BLaER1 (cell line): Measurements from ENCODE around the gene CD7.
A peak's percentile ranks its signal among the peaks of the same experiment; 100 is the strongest.

Experiments used
- H3K27ac ChIP-seq: shearing (Covaris generic); formaldehyde crosslinking; 2 replicates; pipeline ENCODE4 v1.8.1; 2022
- H3K27me3 ChIP-seq: shearing (Covaris generic); formaldehyde crosslinking; 2 replicates; pipeline ENCODE4 v1.8.1; 2022
- H3K36me3 ChIP-seq: shearing (Covaris generic); formaldehyde crosslinking; 2 replicates; pipeline ENCODE4 v1.8.1; 2022
- H3K4me1 ChIP-seq: shearing (Covaris generic); formaldehyde crosslinking; 2 replicates; pipeline ENCODE4 v1.8.1; 2022
- H3K4me2 ChIP-seq: shearing (Covaris generic); formaldehyde crosslinking; 2 replicates; pipeline ENCODE4 v1.8.1; 2022
- H3K4me3 ChIP-seq: shearing (Covaris generic); formaldehyde crosslinking; 2 replicates; pipeline ENCODE4 v1.8.1; 2022
- H3K9ac ChIP-seq: shearing (Covaris generic); formaldehyde crosslinking; 2 replicates; pipeline ENCODE4 v1.8.1; 2022
- H3K9me3 ChIP-seq: shearing (Covaris generic); formaldehyde crosslinking; 2 replicates; pipeline ENCODE4 v1.8.1; 2022
- H4K20me1 ChIP-seq: shearing (Covaris generic); formaldehyde crosslinking; 2 replicates; pipeline ENCODE4 v1.8.1; 2022
- Cebpa-rat ChIP-seq: shearing (Covaris generic); IDR thresholded peaks from 2 replicates; pipeline ENCODE4 v1.8.1; 2022

Gene CD7

DNA sequence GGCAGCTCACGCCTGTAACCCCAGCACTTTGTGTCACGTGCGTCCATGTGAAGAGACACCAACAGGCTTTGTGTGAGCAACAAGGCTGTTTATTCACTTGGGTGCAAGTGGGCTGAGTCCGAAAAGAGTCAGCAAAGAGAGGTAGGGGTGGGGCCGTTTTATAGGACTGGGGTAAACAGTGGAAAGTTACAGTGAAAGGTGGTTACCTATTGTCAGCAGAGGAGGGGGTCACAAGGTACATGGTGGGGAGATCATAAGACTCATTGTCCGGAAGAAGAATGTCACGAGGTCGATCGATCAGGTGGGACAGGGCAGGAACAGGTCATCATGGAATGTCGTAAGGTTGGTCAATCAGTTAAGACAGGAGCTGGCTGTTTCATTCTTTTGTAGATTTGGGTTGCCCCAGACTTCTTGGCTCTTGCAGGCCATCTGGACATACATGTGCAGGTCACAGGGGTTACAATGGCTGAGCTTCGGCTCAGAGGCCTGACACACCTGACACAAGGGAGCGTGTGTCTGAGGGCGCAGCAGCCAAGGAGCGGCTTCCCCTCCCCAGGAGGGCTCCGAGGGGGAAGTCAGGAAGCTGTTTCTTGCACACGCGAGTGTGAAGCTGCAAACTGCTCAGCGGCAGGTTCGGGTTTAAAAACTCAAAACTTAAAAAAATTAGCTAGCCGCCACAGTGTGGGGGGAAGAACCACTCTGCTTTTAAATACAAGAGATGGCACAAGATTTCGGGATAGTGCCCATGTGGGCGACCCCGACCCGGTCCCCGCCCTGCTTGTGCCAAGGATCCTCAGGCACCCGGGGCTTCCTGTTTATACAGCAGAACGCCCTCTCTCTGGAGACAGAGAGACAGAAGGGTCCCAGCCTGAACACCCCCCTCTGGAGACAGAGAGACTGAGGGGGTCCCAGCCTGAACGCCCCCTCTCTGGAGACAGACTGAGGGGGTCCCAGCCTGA lies 29.2 kb upstream of the CD7 start:
- H3K4me1 ChIP-seq: peaks cover 57% of the 10 kb centered on the region
- peak overlapping the region; percentile 44; the same call in 1 of the 2 replicates for H3K27ac ChIP-seq
- H3K27me3 ChIP-seq: no peaks in the 10 kb centered on the region
- H3K36me3 ChIP-seq: no peaks in the 10 kb centered on the region
- no peak overlapping the region for H3K4me3 ChIP-seq
- H3K9me3 ChIP-seq: no peaks in the 10 kb centered on the region
- TF ChIP-seq Cebpa-rat: no peak
- H3K9ac ChIP-seq: peak overlapping the region; percentile 1; the same call in 1 of the 2 replicates
- no peaks in the 10 kb centered on the region; the same call in 1 of the 2 replicates for H4K20me1 ChIP-seq
- peak overlapping the region; percentile 68 for H3K4me2 ChIP-seq

GRCh38 chr17:82345151-82345976 lies 28.0 kb upstream of the CD7 start:
- Histone ChIP-seq H3K4me3 (no peak overlapping the region), H3K9ac (no peak overlapping the region), H3K4me2 (no peak overlapping the region), H4K20me1 (no peaks in the 10 kb centered on the region), H3K4me1 (peaks cover 45% of the 10 kb centered on the region), H3K36me3 (no peaks in the 10 kb centered on the region), H3K9me3 (peaks cover 10% of the 10 kb centered on the region), H3K27ac (no peak overlapping the region), H3K27me3 (no peaks in the 10 kb centered on the region)
- TF ChIP-seq Cebpa-rat: no peak

- Histone ChIP-seq H3K4me3 (no peak overlapping the region), H4K20me1 (no peaks in the 10 kb centered on the region), H3K4me2 (no peak overlapping the region), H3K9ac (no peak overlapping the region), H3K27ac (no peak overlapping the region), H3K36me3 (no peaks in the 10 kb centered on the region), H3K27me3 (no peaks in the 10 kb centered on the region), H3K9me3 (peaks cover 11% of the 10 kb centered on the region), H3K4me1 (peaks cover 38% of the 10 kb centered on the region)
- TF ChIP-seq Cebpa-rat: no peak
Measured at GRCh38 chr17:82344175-82344907, 26.9 kb upstream of the CD7 start.

- Histone ChIP-seq H3K4me1 (peaks cover 38% of the 10 kb centered on the region), H3K27me3 (no peaks in the 10 kb centered on the region), H4K20me1 (no peaks in the 10 kb centered on the region), H3K9ac (no peak overlapping the region), H3K4me3 (no peak overlapping the region), H3K27ac (no peak overlapping the region), H3K36me3 (no peaks in the 10 kb centered on the region), H3K4me2 (no peak overlapping the region), H3K9me3 (peaks cover 11% of the 10 kb centered on the region)
- TF ChIP-seq Cebpa-rat: no peak
Measured at GRCh38 chr17:82343560-82343959, 26.2 kb upstream of the CD7 start.

DNA sequence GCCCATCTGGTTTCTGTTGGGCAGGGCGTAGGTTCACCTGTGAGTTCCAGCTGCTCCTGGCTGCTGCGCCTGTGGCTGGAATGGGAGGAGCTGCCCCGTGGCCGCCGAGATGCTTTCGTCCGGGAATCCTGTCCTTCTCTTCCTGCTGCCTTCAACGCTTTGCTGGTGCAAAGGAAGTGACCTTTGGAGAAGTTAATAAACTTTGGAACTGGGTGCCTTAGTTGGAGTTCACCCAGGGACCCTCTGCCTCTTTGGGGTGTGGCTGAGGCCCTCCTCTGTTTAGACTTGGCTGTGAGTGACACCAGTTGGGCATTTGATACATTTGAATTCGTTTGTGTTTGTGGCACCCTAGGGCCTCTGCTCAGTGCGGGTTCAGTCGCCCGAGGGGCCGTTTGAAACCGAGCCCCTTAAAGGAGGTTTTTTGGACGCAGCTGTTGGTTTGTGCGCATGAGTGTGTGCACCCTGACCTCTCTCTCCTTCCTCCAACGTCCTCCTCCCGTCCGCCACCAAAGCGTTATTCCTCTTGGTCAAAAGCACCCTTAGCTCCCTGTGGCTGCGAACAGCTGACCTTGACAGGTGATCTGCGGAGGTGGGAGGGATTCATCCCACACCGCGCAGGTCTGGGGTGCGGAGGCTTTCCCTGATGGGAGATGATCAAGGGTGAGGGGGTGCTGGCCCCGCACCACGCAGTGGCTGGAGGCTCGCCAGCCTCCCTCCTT lies 25.1 kb upstream of the CD7 start:
- H3K4me3 ChIP-seq: no peak overlapping the region

DNA sequence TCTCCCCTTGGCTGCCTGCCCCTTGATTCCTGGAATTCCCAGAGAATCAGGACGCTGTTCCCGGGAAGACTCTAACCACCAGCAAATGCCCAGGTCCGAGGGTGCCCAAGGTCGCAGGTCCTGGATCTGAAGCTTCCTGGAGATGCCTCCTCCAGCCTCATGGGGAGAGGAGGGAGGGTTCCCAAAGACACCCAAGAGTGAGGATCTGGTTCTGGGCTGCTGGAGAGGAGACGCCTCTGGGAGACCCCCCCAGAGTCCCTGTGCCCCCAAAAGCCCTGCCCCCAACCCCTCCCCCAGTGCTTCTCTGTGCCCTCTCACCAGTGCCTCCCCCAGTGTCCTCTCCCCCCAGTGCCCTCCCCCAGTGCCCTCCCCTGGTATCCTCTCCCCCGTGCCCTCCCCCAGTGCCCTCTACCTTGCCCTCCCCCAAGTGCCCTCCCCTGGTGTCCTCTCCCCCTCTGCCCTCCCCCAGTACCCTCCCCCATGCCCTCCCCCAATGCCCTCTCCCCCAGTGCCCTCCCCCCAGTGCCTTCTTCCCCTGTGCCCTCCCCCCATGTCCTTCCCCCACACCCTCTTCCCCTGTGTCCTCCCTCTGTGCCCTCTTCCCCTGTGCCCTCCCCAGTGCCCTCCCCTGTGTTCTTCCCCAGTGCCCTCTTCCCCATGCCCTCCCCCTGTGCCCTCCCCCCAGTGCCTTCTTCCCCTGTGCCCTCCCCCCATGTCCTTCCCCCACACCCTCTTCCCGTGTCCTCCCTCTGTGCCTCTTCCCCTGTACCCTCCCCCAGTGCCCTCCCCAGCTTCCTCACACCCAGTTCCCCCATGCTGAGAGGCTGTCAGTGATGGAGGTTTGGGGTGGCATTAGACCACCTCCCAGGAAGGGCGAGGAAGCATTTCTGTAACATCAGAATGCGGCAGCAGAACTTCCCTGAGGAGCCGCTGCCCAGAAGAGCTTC lies 22.5 kb upstream of the CD7 start:
- no peaks in the 10 kb centered on the region for H3K36me3 ChIP-seq
- H3K4me1 ChIP-seq: peaks cover 54% of the 10 kb centered on the region
- peak overlapping the region; percentile 97 for H3K4me2 ChIP-seq
- peaks cover under 1% of the 10 kb centered on the region; the same call in 1 of the 2 replicates for H4K20me1 ChIP-seq
- TF ChIP-seq Cebpa-rat: no peak
- H3K27ac ChIP-seq: peak overlapping the region; percentile 54; the same call in 1 of the 2 replicates
- no peak overlapping the region for H3K9ac ChIP-seq
- H3K9me3 ChIP-seq: peaks cover 11% of the 10 kb centered on the region
- H3K27me3 ChIP-seq: no peaks in the 10 kb centered on the region
- H3K4me3 ChIP-seq: no peak overlapping the region

More for the DNA sequence above, 25.1 kb upstream of the CD7 start:
- peaks cover 41% of the 10 kb centered on the region for H3K4me1 ChIP-seq
- H3K4me2 ChIP-seq: no peak overlapping the region
- no peak for TF ChIP-seq Cebpa-rat
- no peaks in the 10 kb centered on the region for H3K36me3 ChIP-seq
- H3K27me3 ChIP-seq: no peaks in the 10 kb centered on the region
- H3K9me3 ChIP-seq: peaks cover 11% of the 10 kb centered on the region
- H4K20me1 ChIP-seq: no peaks in the 10 kb centered on the region
- no peak overlapping the region for H3K27ac ChIP-seq
- H3K9ac ChIP-seq: no peak overlapping the region

GRCh38 chr17:82338858-82339633 lies 21.6 kb upstream of the CD7 start:
- Histone ChIP-seq H3K27ac (peak overlapping the region; percentile 54; the same call in 1 of the 2 replicates), H3K9ac (no peak overlapping the region; the same call in 1 of the 2 replicates)

More at GRCh38 chr17:82338858-82339633, 21.6 kb upstream of the CD7 start:
- Histone ChIP-seq H4K20me1 (peaks cover 8% of the 10 kb centered on the region; the same call in 1 of the 2 replicates), H3K27me3 (peaks cover 7% of the 10 kb centered on the region), H3K4me3 (no peak overlapping the region), H3K4me1 (peaks cover 56% of the 10 kb centered on the region), H3K9me3 (peaks cover 11% of the 10 kb centered on the region), H3K36me3 (no peaks in the 10 kb centered on the region), H3K4me2 (peak overlapping the region; percentile 97)
- TF ChIP-seq Cebpa-rat: no peak
